HEK293 (cell line): Measurements from ENCODE around the gene PRSS2.
"Not testable (repeated sequence)": the region's sequence is repeated elsewhere in the genome, so short reads cannot be mapped to it uniquely, and the experiment has no call there.

Source experiments
- CTCF ChIA-PET: fragments of 350-600 bp; formaldehyde crosslinking; extraction: SDS; loops from one replicate; lab custom pipeline; 2021; ENCODE audit warnings: antibody characterized with exemption; lab: Yijun Ruan, JAX
- POLR2A ChIA-PET: fragments of 300-600 bp; formaldehyde crosslinking; extraction: SDS; loops from one replicate; lab custom pipeline; 2020; ENCODE audit warnings: antibody characterized with exemption, inconsistent platforms; lab: Yijun Ruan, JAX
- H3K27ac ChIP-seq: fragments of 200-500 bp; sonication (Bioruptor generic); 2 replicates; pipeline ENCODE4 v1.5.1; 2014; ENCODE audit warnings: low read depth, low read length, control low read depth, inconsistent platforms; ENCODE audit errors: extremely low read depth
- H3K36me3 ChIP-seq, 2 experiments: fragments of 200-500 bp in 1 of 2; sonication (Bioruptor generic) in 1 of 2; 1 replicate in 1 of 2; 2 replicates in 1 of 2; pipeline ENCODE4 v1.5.1; 2014 to 2017; ENCODE audit warnings: inconsistent platforms in 2 of 2, low read length in 2 of 2; ENCODE audit not compliant: control insufficient read depth in 2 of 2, insufficient read depth in 1 of 2
- H3K4me1 ChIP-seq: fragments of 200-500 bp; sonication (Bioruptor generic); 2 replicates; pipeline ENCODE4 v1.5.1; 2014; ENCODE audit warnings: mild to moderate bottlenecking, low read length, inconsistent platforms; ENCODE audit not compliant: control insufficient read depth, insufficient read depth
- H3K4me3 ChIP-seq: 2 replicates; pipeline ENCODE4 v1.5.1; 2011; ENCODE audit warnings: low read depth, mild to moderate bottlenecking, control low read depth, low read length, moderate library complexity
- H3K9me3 ChIP-seq: fragments of 200-500 bp; sonication (Bioruptor generic); 2 replicates; pipeline ENCODE4 v1.5.1; 2014; ENCODE audit warnings: low read depth, low read length, inconsistent platforms; ENCODE audit not compliant: control insufficient read depth, insufficient read depth
- ZBTB8A ChIP-seq: fragments of 450-650 bp; formaldehyde crosslinking; IDR thresholded peaks from 2 replicates; pipeline ENCODE4 v1.5.1; 2016; ENCODE audit warnings: missing biosample characterization, missing genetic modification characterization
- ZNF175 ChIP-seq: fragments of 450-650 bp; formaldehyde crosslinking; IDR thresholded peaks from 2 replicates; pipeline ENCODE4 v1.5.1; 2016; ENCODE audit warnings: missing biosample characterization, missing genetic modification characterization
- ZNF19 ChIP-seq: fragments of 450-650 bp; formaldehyde crosslinking; IDR thresholded peaks from 2 replicates; pipeline ENCODE4; 2016; ENCODE audit warnings: missing biosample characterization, missing genetic modification characterization, low read depth
- ZNF558 ChIP-seq: fragments of 450-650 bp; formaldehyde crosslinking; IDR thresholded peaks from 2 replicates; pipeline ENCODE4 v1.5.1; 2016; ENCODE audit warnings: missing biosample characterization, missing genetic modification characterization
- ZNF560 ChIP-seq: fragments of 450-650 bp; formaldehyde crosslinking; IDR thresholded peaks from 2 replicates; pipeline ENCODE4 v1.5.1; 2017; ENCODE audit warnings: missing biosample characterization, missing genetic modification characterization, borderline replicate concordance
- ZNF585B ChIP-seq: fragments of 450-650 bp; formaldehyde crosslinking; IDR thresholded peaks from 2 replicates; pipeline ENCODE4 v1.5.1; 2016; ENCODE audit warnings: missing biosample characterization, missing genetic modification characterization
- ZNF664 ChIP-seq: fragments of 450-650 bp; formaldehyde crosslinking; IDR thresholded peaks from 2 replicates; pipeline ENCODE4 v1.5.1; 2016; ENCODE audit warnings: missing biosample characterization, missing genetic modification characterization
- ZNF776 ChIP-seq: fragments of 450-650 bp; formaldehyde crosslinking; IDR thresholded peaks from 2 replicates; pipeline ENCODE4 v1.5.0; 2017; ENCODE audit warnings: missing biosample characterization, missing genetic modification characterization, borderline replicate concordance
- ZXDB ChIP-seq: fragments of 450-650 bp; formaldehyde crosslinking; IDR thresholded peaks from 2 replicates; pipeline ENCODE4 v1.5.1; 2016; ENCODE audit warnings: missing biosample characterization, missing genetic modification characterization
- TF ChIP-seq, protein P1 (sequence below): fragments of 450-650 bp; formaldehyde crosslinking; IDR thresholded peaks from 2 replicates; pipeline ENCODE4 v1.5.1; 2016; ENCODE audit warnings: missing biosample characterization, missing genetic modification characterization, borderline replicate concordance
- TF ChIP-seq, protein P2 (sequence below): fragments of 450-650 bp; formaldehyde crosslinking; IDR thresholded peaks from 2 replicates; pipeline ENCODE4 v1.5.1; 2016; ENCODE audit warnings: missing biosample characterization, missing genetic modification characterization
- TF ChIP-seq, protein P3 (sequence below): fragments of 450-650 bp; formaldehyde crosslinking; IDR thresholded peaks from 2 replicates; pipeline ENCODE4 v1.5.1; 2016; ENCODE audit warnings: missing biosample characterization, missing genetic modification characterization

The PRSS2 gene

DNA sequence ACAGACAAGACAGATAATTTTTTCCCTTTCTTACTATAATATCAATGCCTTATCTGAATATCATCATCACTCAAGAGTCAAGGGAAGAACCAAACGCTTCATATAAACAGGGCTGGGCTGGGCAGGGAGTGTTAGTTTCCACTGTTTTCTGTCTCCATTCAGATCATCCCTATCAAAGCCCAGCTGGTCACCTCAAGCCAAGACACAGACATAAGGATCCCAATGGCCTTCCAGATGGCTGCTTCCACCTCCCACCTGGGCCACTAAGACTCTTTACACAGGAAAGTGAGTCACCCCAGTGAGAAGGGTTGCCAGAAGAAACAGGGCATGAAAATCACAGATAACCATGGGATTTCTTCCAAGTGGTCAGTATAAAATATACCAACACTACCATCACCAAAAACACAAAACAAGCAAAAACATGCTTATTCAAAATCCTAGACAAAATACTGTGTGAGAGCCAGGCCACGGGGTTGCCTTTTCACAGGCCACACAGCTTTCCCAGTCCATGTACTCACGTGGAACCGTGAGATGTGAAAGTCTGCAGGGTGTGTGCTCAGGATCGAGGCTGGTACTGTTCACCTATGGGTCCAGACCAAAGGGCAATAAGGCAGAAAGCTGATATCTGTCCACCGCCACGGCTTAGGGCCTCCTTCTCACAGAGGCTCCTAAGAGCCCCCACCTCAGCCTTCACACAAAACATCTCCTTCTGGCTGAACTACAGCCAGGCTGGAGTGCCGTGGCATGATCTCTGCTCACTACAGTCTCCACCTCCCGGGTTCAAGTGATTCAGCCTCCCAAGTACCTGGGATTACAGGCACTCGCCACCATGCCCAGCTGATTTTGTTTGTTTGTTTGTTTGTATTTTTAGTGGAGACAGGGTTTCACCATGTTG is 15.8 kb upstream of the PRSS2 start (continued):
- TF ChIP-seq, protein P1, sequence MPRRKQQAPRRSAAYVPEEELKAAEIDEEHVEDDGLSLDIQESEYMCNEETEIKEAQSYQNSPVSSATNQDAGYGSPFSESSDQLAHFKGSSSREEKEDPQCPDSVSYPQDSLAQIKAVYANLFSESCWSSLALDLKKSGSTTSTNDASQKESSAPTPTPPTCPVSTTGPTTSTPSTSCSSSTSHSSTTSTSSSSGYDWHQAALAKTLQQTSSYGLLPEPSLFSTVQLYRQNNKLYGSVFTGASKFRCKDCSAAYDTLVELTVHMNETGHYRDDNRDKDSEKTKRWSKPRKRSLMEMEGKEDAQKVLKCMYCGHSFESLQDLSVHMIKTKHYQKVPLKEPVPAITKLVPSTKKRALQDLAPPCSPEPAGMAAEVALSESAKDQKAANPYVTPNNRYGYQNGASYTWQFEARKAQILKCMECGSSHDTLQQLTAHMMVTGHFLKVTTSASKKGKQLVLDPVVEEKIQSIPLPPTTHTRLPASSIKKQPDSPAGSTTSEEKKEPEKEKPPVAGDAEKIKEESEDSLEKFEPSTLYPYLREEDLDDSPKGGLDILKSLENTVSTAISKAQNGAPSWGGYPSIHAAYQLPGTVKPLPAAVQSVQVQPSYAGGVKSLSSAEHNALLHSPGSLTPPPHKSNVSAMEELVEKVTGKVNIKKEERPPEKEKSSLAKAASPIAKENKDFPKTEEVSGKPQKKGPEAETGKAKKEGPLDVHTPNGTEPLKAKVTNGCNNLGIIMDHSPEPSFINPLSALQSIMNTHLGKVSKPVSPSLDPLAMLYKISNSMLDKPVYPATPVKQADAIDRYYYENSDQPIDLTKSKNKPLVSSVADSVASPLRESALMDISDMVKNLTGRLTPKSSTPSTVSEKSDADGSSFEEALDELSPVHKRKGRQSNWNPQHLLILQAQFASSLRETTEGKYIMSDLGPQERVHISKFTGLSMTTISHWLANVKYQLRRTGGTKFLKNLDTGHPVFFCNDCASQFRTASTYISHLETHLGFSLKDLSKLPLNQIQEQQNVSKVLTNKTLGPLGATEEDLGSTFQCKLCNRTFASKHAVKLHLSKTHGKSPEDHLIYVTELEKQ (tag by site-specific recombination): no peak
- no peak for TF ChIP-seq ZNF175

DNA sequence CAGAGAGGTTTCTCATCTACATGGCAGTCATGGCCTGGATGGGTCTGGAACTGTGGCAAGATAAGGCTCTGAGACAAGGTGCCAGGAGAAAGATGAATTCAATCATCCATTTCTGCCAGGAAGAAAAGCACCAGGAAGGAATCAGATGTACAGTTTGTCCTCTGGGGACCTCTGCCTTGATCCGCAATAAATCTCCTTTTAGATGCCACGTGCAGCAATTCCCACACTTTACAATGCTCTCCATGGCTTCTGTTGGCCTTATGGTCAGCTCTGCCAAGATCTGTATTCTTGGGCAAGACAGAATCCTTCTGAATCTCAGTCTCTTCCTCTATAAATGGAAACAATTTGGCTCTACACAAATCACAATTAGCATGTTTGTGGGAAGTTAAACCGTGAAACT is 12.5 kb upstream of the PRSS2 start:
- H3K36me3 ChIP-seq, H3K4me3 ChIP-seq, H3K4me1 ChIP-seq, H3K9me3 ChIP-seq, POLR2A ChIA-PET, H3K27ac ChIP-seq: not testable (repeated sequence)
- CTCF ChIA-PET: interaction anchor here (1.2 kb wide), 1 partner anchor 155 kb away, joined by 3 read pairs; no protein-coding TSS in a partner anchor

DNA sequence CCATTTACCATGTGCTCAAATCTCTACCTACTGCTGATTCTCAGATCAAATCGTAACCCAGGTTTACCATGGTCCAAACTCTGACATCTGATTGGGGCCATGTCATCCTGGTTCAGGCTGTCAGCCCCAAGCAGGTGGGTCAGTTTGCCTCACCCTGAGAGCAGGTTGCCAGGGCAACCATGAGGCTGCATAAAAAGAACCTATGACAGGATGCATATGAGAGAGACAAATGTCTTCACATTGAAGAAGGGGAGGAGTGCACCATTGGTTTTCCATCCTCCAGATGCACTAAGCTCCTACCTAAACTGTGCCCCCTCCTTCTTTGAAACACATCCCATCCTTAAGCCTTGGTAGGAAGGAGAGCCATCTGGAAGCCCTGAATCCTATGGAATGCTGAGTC is 11.3 kb upstream of the PRSS2 start:
- CTCF ChIA-PET: interaction anchor here (0.6 kb wide), 1 partner anchor 201 kb away, joined by 3 read pairs; no protein-coding TSS in a partner anchor
- POLR2A ChIA-PET: no interaction called here
- H3K36me3 ChIP-seq: no peaks in the 10 kb centered on the region

More for the DNA sequence above, 11.3 kb upstream of the PRSS2 start:
- Histone ChIP-seq H3K9me3 (no peaks in the 10 kb centered on the region), H3K4me1 (no peaks in the 10 kb centered on the region), H3K4me3 (no peak overlapping the region), H3K27ac (no peak overlapping the region)
- TF ChIP-seq ZNF560 (tag by site-specific recombination) (no peak), ZNF19 (tag by site-specific recombination) (no peak), ZNF664 (tag by site-specific recombination) (no peak), ZXDB (tag by site-specific recombination) (no peak), ZNF558 (tag by site-specific recombination) (no peak), ZNF585B (tag by site-specific recombination) (no peak), ZBTB8A (no peak), ZNF776 (no peak)
- TF ChIP-seq, protein P2, sequence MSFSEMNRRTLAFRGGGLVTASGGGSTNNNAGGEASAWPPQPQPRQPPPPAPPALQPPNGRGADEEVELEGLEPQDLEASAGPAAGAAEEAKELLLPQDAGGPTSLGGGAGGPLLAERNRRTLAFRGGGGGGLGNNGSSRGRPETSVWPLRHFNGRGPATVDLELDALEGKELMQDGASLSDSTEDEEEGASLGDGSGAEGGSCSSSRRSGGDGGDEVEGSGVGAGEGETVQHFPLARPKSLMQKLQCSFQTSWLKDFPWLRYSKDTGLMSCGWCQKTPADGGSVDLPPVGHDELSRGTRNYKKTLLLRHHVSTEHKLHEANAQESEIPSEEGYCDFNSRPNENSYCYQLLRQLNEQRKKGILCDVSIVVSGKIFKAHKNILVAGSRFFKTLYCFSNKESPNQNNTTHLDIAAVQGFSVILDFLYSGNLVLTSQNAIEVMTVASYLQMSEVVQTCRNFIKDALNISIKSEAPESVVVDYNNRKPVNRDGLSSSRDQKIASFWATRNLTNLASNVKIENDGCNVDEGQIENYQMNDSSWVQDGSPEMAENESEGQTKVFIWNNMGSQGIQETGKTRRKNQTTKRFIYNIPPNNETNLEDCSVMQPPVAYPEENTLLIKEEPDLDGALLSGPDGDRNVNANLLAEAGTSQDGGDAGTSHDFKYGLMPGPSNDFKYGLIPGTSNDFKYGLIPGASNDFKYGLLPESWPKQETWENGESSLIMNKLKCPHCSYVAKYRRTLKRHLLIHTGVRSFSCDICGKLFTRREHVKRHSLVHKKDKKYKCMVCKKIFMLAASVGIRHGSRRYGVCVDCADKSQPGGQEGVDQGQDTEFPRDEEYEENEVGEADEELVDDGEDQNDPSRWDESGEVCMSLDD: no peak
- TF ChIP-seq, protein P3, sequence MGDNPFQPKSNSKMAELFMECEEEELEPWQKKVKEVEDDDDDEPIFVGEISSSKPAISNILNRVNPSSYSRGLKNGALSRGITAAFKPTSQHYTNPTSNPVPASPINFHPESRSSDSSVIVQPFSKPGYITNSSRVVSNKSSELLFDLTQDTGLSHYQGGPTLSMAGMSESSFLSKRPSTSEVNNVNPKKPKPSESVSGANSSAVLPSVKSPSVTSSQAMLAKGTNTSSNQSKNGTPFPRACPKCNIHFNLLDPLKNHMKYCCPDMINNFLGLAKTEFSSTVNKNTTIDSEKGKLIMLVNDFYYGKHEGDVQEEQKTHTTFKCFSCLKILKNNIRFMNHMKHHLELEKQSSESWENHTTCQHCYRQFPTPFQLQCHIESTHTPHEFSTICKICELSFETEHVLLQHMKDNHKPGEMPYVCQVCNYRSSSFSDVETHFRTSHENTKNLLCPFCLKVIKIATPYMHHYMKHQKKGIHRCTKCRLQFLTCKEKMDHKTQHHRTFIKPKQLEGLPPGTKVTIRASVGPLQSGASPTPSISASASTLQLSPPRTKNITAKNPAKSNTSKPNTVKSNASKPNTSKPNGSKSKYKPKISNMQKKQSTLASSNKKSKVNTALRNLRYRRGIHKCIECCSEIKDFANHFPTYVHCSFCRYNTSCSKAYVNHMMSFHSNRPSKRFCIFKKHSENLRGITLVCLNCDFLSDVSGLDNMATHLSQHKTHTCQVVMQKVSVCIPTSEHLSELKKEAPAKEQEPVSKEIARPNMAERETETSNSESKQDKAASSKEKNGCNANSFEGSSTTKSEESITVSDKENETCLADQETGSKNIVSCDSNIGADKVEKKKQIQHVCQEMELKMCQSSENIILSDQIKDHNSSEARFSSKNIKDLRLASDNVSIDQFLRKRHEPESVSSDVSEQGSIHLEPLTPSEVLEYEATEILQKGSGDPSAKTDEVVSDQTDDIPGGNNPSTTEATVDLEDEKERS (tag by site-specific recombination): no peak
